ENCODE measurements around the gene C10orf88. TPM values are rescaled to one million over a fixed set of nuclear protein-coding genes. Genes with fewer than 3 reads are reported as not detected.

The C10orf88 gene
- total RNA-seq, 1 experiment from 2014 or later: 7.6 TPM

GRCh38 chr10:122986335-122986734 is 32.3 kb upstream of the C10orf88 start:
- intact Hi-C loops (cut with micrococcal nuclease; ENCODE audit: unreplicated experiment): no loop called here
- no peak overlapping the region for H3K27ac ChIP-seq
- H3F3A ChIP-seq (ENCODE audit: insufficient read depth, low read depth): no peaks in the 10 kb centered on the region
- no peaks in the 10 kb centered on the region for H3K79me2 ChIP-seq (ENCODE audit: low read depth)
- H3K9me3 ChIP-seq (ENCODE audit: insufficient read depth, low read depth): no peaks in the 10 kb centered on the region
- no peak for DNase-seq
- H2AFZ ChIP-seq: no peak overlapping the region
- CTCF ChIA-PET: no interaction called here
- no TSS peak for BruUV-seq (replicated peaks)
- no peaks in the 10 kb centered on the region for H3K4me1 ChIP-seq (replicated peaks; ENCODE audit: insufficient read depth)
- TF ChIP-seq CTCF (conservative IDR thresholded peaks at IDR 0.05) (no peak), EZH2 (IDR thresholded peaks at IDR 0.05; ENCODE audit: low read depth) (no peak)
- POLR2A ChIA-PET (ENCODE audit: unreplicated experiment): no interaction called here
- H3K36me3 ChIP-seq (ENCODE audit: low read depth): no peaks in the 10 kb centered on the region
- H4K20me1 ChIP-seq (ENCODE audit: insufficient read depth): no peaks in the 10 kb centered on the region; the same call in 1 of the 2 replicates
- no peaks in the 10 kb centered on the region for H3K27me3 ChIP-seq (ENCODE audit: insufficient read depth, low read depth)
- no peaks in the 10 kb centered on the region for H3K9me2 ChIP-seq (ENCODE audit: insufficient read depth)
- no peak overlapping the region for H3K4me2 ChIP-seq
- H3K4me3 ChIP-seq: no peak overlapping the region

GRCh38 chr10:122984708-122985107 is 30.7 kb upstream of the C10orf88 start:
- no TSS peak for BruUV-seq (replicated peaks)
- intact Hi-C loops (cut with micrococcal nuclease; ENCODE audit: unreplicated experiment): no loop called here
- Histone ChIP-seq H4K20me1 (ENCODE audit: insufficient read depth) (no peaks in the 10 kb centered on the region), H3K4me1 (replicated peaks; ENCODE audit: insufficient read depth) (peaks cover 3% of the 10 kb centered on the region), H3K79me2 (ENCODE audit: low read depth) (no peaks in the 10 kb centered on the region), H3F3A (ENCODE audit: insufficient read depth, low read depth) (no peaks in the 10 kb centered on the region), H3K27ac (no peak overlapping the region), H3K36me3 (ENCODE audit: low read depth) (no peaks in the 10 kb centered on the region), H3K9me3 (ENCODE audit: insufficient read depth, low read depth) (no peaks in the 10 kb centered on the region), H2AFZ (no peak overlapping the region), H3K4me2 (no peak overlapping the region), H3K27me3 (ENCODE audit: insufficient read depth, low read depth) (no peaks in the 10 kb centered on the region), H3K4me3 (no peak overlapping the region), H3K9me2 (ENCODE audit: insufficient read depth) (no peaks in the 10 kb centered on the region)
- ChIA-PET POLR2A (ENCODE audit: unreplicated experiment) (no interaction called here), CTCF (no interaction called here)
- TF ChIP-seq EZH2 (IDR thresholded peaks at IDR 0.05; ENCODE audit: low read depth) (no peak), CTCF (conservative IDR thresholded peaks at IDR 0.05) (no peak)
- DNase-seq: no peak

- Histone ChIP-seq H3K9me2 (ENCODE audit: insufficient read depth) (no peaks in the 10 kb centered on the region), H3K36me3 (ENCODE audit: low read depth) (no peaks in the 10 kb centered on the region), H3F3A (ENCODE audit: insufficient read depth, low read depth) (no peaks in the 10 kb centered on the region), H3K27me3 (ENCODE audit: insufficient read depth, low read depth) (no peaks in the 10 kb centered on the region), H3K4me1 (replicated peaks; ENCODE audit: insufficient read depth) (peaks cover 4% of the 10 kb centered on the region), H3K4me2 (no peak overlapping the region), H3K9me3 (ENCODE audit: insufficient read depth, low read depth) (no peaks in the 10 kb centered on the region), H4K20me1 (ENCODE audit: insufficient read depth) (no peaks in the 10 kb centered on the region), H3K4me3 (no peak overlapping the region), H3K79me2 (ENCODE audit: low read depth) (no peaks in the 10 kb centered on the region), H3K27ac (no peak overlapping the region), H2AFZ (no peak overlapping the region)
- BruUV-seq (replicated peaks): no TSS peak
- no peak for DNase-seq
- ChIA-PET CTCF (no interaction called here), POLR2A (ENCODE audit: unreplicated experiment) (no interaction called here)
- intact Hi-C loops (cut with micrococcal nuclease; ENCODE audit: unreplicated experiment): no loop called here
- TF ChIP-seq EZH2 (IDR thresholded peaks at IDR 0.05; ENCODE audit: low read depth) (no peak), CTCF (conservative IDR thresholded peaks at IDR 0.05) (no peak)
Observed at GRCh38 chr10:122983898-122984297, 29.9 kb upstream of the C10orf88 start.

Data from PC-9 (cell line).